Activated naive CD8-positive, alpha-beta T cell treated with anti-CD3 and anti-CD28 coated beads, Interleukin-2, amount 50 U/mL, for 24 hours (primary cell): Measurements from ENCODE around the gene NUDT16L1.
"Not testable (repeated sequence)": the region's sequence is repeated elsewhere in the genome, so short reads cannot be mapped to it uniquely, and the experiment has no call there.

Experiments used
- ATAC-seq: fragments of 150-1000 bp; cut with Tn5 transposase; one replicate; pipeline ENCODE4 v1.10.0; 2021
- DNase-seq: peaks from one replicate; pipeline ENCODE4 v3.0.0; 2021
- H3K27ac Mint-ChIP-seq: one replicate; pipeline ENCODE4 v1.8.0; 2021; ENCODE audit warnings: mild to moderate bottlenecking, mixed read lengths
- H3K27me3 Mint-ChIP-seq: one replicate; pipeline ENCODE4 v1.8.0; 2021; ENCODE audit warnings: mixed read lengths
- H3K36me3 Mint-ChIP-seq: one replicate; pipeline ENCODE4 v1.8.0; 2021; ENCODE audit warnings: low read depth, mixed read lengths
- H3K4me1 Mint-ChIP-seq: one replicate; pipeline ENCODE4 v1.8.0; 2021; ENCODE audit warnings: mixed read lengths
- H3K4me3 Mint-ChIP-seq: one replicate; pipeline ENCODE4 v1.8.0; 2021; ENCODE audit warnings: mild to moderate bottlenecking, moderate library complexity, mixed read lengths
- H3K9me3 Mint-ChIP-seq: one replicate; pipeline ENCODE4 v1.8.0; 2021; ENCODE audit warnings: mixed read lengths

Gene NUDT16L1

DNA sequence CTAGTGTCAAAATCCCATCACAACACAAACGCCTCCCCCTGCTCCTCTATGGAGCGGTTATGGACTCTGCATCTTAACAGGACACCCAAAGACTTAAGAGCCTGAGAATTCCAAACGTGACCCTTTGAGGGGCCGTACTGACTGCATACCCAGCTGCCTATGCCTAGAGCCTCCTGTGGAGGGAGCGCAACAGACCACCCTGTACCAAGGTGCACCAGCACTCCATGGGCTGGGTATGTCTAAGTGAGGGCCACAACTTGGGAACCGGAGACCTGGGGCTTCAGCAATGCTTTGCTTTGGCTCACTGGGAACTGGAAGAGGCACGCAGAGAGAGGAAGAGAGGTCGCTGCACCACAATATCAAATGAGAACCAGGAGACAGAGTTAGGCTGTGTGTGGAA, 35.3 kb downstream of the NUDT16L1 start:
- Mint-ChIP-seq H3K27me3 (no peaks in the 10 kb centered on the region), H3K4me3 (no peak overlapping the region), H3K4me1 (peaks cover 9% of the 10 kb centered on the region), H3K27ac (no peak overlapping the region), H3K9me3 (no peaks in the 10 kb centered on the region), H3K36me3 (peaks cover 15% of the 10 kb centered on the region)
- no peak for ATAC-seq
- DNase-seq: no peak

DNA sequence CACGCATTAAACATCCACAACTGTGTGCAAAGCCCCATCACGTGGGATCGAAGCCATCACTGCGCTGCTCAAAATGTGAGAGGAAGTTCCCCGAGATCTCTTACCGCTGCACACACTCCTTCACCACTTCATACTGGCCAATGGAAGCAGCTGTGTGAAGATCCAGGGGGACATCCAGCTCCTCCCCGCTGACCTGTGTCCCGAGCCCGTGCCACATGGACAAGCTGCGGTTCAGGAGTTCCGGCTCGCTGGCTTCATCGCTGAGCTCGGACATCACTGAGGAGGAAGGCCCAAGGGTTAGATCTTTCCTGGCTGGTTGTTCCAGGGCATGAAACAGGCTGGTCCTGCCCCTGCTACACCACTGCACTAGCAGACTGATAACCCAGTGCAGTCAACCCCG, 36.5 kb downstream of the NUDT16L1 start:
- Mint-ChIP-seq H3K4me3 (no peak overlapping the region), H3K27ac (no peak overlapping the region)
- no peak for ATAC-seq

DNA sequence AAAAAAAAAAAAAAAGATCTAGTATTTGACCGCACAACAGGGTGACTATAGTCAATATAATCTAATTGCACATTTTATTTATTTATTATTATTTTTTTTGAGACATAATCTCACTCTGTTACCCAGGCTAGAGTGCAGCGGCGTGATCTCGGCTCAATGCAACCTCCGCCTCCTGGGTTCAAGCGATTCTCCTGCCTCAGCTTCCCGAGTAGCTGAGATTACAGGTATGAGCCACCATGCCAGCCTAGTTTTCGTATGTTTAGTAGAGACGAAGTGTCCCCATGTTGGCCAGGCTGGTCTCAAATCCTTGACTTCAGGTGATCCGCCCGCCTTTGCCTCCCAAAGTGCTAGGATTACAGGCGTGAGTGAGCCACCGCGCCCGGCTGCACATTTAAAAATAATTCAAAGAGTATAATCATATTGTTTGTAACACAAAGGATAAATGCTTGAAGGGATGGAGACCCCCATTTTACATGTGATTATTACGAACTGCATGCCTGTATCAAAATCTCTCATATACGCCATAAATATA, 39.9 kb downstream of the NUDT16L1 start:
- Mint-ChIP-seq H3K36me3 (peaks cover 9% of the 10 kb centered on the region), H3K27me3 (no peaks in the 10 kb centered on the region), H3K4me3 (peak overlapping the region; percentile 87), H3K4me1 (peaks cover 22% of the 10 kb centered on the region), H3K27ac (peak overlapping the region; percentile 69), H3K9me3 (no peaks in the 10 kb centered on the region)
- ATAC-seq (no peak), DNase-seq (no peak)

More for the DNA sequence above, 36.5 kb downstream of the NUDT16L1 start:
- no peaks in the 10 kb centered on the region for H3K9me3 Mint-ChIP-seq
- H3K4me1 Mint-ChIP-seq: peaks cover 16% of the 10 kb centered on the region
- peaks cover 15% of the 10 kb centered on the region for H3K36me3 Mint-ChIP-seq
- H3K27me3 Mint-ChIP-seq: no peaks in the 10 kb centered on the region
- DNase-seq: no peak

DNA sequence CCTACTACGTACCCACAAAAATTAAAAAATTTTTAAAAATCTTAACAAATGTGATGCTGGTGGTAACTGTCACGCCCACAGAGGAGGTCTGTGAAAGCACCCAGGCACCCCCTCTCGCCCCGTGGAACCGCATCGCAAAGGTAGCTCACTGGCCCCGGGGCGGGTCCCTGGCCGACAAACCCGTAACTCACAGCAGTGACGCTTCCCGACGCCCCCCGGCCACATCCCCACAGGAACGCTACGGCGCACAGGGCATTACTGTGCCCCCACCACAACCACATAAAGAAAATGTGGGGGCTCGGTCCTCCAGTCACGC, 40.3 kb downstream of the NUDT16L1 start:
- ATAC-seq (peak; percentile 2), DNase-seq (peak; percentile 40)
- H3K36me3 Mint-ChIP-seq: peaks cover 6% of the 10 kb centered on the region
- no peaks in the 10 kb centered on the region for H3K9me3 Mint-ChIP-seq
- peak overlapping the region; percentile 69 for H3K27ac Mint-ChIP-seq
- H3K4me3 Mint-ChIP-seq: peak overlapping the region; percentile 87
- peaks cover 22% of the 10 kb centered on the region for H3K4me1 Mint-ChIP-seq
- H3K27me3 Mint-ChIP-seq: no peaks in the 10 kb centered on the region

DNA sequence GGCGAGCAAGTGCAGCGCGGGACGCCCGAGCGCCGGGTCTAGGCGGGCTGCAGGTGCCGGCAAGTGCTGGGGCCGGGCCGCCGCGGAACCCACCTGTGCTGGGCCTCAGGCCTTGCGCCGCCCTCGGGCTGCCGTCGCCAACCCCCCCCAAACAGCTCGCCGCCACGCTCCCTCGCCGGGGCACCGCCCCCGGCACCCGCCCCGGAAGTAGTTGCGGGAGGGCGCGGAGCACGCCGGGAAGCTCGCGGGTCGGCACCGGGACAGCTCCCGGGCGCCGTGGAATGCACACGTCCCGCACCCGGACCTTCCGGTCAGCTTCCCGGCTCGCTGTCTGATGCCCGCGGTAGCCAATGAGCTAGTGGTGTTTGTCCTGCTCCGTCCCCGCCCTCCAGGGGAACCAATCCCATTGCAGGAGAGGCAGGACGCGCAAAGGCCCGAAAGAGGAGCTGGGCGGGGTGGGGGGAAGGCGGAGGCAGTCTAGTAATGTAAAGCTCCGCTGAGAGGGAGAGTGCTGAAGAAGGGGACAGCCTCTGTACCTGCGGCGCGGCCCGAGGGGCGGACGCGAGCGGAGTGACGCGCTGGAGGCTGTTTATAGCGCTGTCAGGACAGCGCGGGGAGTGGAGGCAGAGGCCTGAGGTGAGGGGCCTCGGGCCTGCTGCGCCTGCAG, 40.8 kb downstream of the NUDT16L1 start, which contains the start of the genes ANKS3 and DNAAF8:
TSS of gene ANKS3 (minus strand) at position 209 of the 667 bp plus-strand sequence. CDS start 4,122 bp downstream, outside the sequence.
TSS of gene DNAAF8 (plus strand) at position 475 of the 667 bp plus-strand sequence. CDS start 1,978 bp downstream, outside the sequence.
- H3K36me3 Mint-ChIP-seq: peaks cover 5% of the 10 kb centered on the region
- DNase-seq: peak; percentile 83
- no peaks in the 10 kb centered on the region for H3K27me3 Mint-ChIP-seq
- H3K4me3 Mint-ChIP-seq: peak within 1 kb of the TSS; percentile 87
- H3K4me1 Mint-ChIP-seq: peaks cover 22% of the 10 kb centered on the region
- ATAC-seq: peak; percentile 82
- H3K9me3 Mint-ChIP-seq: no peaks in the 10 kb centered on the region
- H3K27ac Mint-ChIP-seq: peak within 1 kb of the TSS; percentile 79

DNA sequence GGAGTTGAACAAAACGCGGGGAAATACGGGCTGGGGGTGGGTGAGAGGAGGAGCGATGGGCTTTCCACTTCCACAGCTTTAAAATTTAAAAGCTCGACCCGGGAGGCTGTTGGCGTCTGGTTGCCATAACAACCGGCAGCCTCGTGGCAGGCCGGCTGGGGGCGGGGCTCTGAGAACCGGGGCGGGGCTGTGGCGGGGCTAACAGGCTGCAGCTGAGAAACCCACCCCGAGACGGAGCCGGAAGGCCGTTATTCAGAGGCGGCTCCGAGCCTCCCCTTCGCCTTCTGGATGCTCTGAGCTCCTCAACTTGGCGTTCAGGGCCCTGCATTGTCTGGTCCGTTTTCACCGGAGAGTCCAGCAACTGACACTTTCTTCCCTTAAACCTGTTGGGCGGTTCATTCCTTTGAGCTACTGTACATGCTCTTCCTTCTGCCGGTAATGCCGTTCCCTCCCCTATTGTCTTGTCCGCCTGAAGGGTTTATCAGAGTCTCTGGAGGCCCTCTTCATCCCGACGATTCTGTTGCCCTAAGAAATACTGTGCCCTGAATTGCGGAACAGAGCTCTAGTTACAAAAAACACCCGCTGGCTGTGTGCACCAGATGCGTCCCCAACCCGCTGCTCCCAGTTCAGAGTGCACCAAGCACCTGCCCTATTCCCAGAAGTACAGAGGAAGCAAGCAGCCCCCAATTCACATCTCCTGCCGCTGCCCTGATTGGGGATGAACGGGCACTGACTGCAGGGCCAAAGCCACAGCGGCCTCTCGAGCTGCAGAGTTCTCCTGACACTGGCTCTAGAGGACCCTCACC, 41.6 kb downstream of the NUDT16L1 start:
- H3K4me3 Mint-ChIP-seq: peak overlapping the region; percentile 87
- no peaks in the 10 kb centered on the region for H3K9me3 Mint-ChIP-seq
- peaks cover 3% of the 10 kb centered on the region for H3K36me3 Mint-ChIP-seq
- H3K27me3 Mint-ChIP-seq: no peaks in the 10 kb centered on the region
- peaks cover 22% of the 10 kb centered on the region for H3K4me1 Mint-ChIP-seq
- peak overlapping the region; percentile 79 for H3K27ac Mint-ChIP-seq
- DNase-seq (peak; percentile 94), ATAC-seq (peak; percentile 82)

DNA sequence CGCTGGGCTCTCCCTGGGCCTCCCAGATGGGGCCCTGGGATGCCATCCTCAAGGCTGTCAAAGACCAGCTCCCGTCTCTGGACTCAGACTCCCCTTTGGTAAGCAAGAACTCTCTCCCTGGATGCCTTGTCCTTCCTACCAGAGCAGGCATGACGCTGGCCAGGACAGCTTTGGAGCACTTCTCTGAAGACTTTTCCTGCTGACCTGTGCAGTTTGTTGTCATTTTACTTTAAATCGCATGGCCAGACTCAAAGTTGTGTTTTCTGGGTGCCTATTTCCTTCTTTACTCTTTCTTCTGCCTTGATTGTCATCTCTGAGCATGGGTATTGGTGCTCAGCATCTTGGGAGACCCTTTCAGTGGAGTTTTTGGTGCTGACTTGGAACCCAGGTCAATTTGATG, 43.2 kb downstream of the NUDT16L1 start:
- no peaks in the 10 kb centered on the region for H3K27me3 Mint-ChIP-seq
- ATAC-seq (no peak), DNase-seq (no peak)
- H3K9me3 Mint-ChIP-seq: no peaks in the 10 kb centered on the region
- no peaks in the 10 kb centered on the region for H3K36me3 Mint-ChIP-seq
- no peak overlapping the region for H3K27ac Mint-ChIP-seq
- no peak overlapping the region for H3K4me3 Mint-ChIP-seq
- H3K4me1 Mint-ChIP-seq: peaks cover 22% of the 10 kb centered on the region

DNA sequence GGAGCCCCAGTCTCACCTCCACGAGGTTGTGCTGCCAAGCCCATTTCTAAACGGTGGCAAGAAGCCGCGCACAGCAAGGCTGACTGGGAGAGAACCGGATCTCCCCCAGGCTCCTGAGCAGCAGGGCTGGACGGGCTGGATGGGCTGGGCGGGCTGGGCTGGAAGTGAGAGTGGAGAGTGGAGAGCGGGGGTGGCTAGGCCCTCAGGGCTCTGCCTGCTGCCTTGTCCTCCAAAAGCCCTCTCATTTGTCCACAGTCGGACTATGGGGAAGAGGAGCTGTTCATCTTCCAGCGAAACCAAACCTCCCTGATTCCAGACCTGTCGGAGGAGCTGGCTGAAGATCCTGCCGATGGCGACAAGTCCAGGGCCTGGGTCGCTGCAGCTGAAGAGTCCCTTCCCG, 44.2 kb downstream of the NUDT16L1 start:
- H3K4me3 Mint-ChIP-seq: no peak overlapping the region
- no peak for DNase-seq
- no peak for ATAC-seq
- no peaks in the 10 kb centered on the region for H3K36me3 Mint-ChIP-seq
- H3K9me3 Mint-ChIP-seq: no peaks in the 10 kb centered on the region
- no peaks in the 10 kb centered on the region for H3K27me3 Mint-ChIP-seq
- no peak overlapping the region for H3K27ac Mint-ChIP-seq
- H3K4me1 Mint-ChIP-seq: peaks cover 22% of the 10 kb centered on the region

DNA sequence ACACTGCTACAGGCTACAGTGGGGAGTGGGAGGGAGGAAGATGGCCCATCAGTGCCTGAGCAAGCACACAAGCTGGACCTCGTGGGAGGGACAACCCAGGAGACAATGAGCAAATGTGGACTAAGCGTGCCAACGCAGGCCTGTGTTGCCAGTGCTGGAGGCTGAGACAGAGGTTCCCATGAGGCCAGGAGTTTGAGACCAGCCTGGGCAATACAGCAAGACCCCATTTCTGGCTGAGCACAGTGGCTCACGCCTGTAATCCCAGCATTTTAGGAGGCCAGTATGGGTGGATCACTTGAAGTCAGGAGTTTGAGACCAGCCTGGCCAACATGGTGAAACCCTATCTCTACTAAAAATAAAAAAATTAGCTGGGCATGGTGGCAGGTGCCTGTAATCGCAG, 45.0 kb downstream of the NUDT16L1 start:
- not testable (repeated sequence) for H3K4me3 Mint-ChIP-seq, ATAC-seq, H3K27me3 Mint-ChIP-seq

DNA sequence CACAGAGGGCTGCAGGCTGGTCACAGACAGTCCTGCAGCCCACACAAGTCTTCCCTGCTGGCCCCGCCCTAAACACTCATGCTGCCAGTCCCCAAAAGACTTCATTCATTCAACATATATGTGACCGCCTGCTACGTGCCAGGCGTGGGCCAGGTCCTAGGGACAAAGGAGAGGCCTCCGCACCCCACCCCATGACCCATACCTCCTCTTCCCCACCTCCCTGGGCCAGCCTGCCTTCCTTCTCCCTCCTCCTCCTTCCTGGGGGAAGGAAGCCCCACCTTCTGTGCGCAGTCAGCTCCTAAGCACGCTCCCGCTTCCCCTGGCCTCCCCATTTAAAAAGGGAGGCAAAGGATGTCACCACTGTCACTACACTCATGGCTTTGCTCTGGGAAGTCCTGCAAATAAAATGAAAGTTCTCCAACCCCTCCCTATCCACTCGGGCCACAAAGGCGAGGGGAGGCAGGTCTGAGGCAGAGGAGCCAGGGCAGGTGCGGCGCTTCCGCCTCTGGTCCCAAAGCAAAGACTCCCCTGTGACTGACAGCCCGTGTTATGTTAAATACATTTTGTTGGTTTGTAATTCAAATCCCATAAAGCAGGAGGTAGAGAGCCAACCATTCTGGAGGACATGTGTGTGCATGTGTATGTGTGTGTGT, 50.0 kb downstream of the NUDT16L1 start:
- Mint-ChIP-seq H3K4me3 (no peak overlapping the region), H3K36me3 (no peaks in the 10 kb centered on the region), H3K27me3 (no peaks in the 10 kb centered on the region), H3K27ac (no peak overlapping the region), H3K4me1 (peaks cover 17% of the 10 kb centered on the region), H3K9me3 (no peaks in the 10 kb centered on the region)
- ATAC-seq (no peak), DNase-seq (no peak)

More for the DNA sequence above, 45.0 kb downstream of the NUDT16L1 start:
- not testable (repeated sequence) for H3K9me3 Mint-ChIP-seq, DNase-seq, H3K27ac Mint-ChIP-seq, H3K36me3 Mint-ChIP-seq
- H3K4me1 Mint-ChIP-seq: peaks cover 18% of the 10 kb centered on the region

DNA sequence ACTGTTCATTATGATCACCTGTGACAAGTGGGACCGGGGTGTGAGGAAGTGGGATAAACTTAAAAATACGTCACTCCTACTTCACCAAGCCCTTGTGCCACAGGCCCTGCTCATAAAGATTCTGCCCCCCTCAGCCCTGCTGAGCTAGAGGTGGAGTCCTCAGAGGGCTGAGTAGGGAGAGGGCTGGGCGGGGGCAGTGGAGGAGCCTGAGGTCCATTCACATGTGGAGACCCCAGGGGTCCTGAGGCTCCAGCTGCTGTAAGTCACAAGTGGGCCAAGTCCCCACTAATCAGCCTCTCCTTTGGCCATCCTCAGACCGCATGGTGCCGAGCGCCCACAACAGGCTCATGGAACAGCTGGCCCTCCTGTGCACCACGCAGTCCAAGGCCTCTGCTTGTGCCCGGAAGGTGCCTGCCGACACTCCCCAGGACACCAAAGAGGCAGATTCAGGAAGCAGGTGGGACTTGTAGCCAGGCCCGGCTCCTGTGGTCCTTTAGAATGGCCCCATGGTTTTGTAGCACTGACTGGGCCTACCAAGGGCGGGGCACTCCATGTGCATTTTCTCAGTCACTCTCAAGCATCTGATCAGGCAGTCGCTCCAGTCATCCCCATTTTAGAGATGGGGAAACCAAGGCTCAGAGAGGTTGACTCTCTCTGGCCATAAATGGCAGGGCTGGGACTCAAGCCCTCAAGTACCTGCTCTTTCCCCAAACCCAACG, 51.4 kb downstream of the NUDT16L1 start:
- Mint-ChIP-seq H3K4me3 (no peak overlapping the region), H3K4me1 (peaks cover 20% of the 10 kb centered on the region), H3K27ac (no peak overlapping the region), H3K9me3 (no peaks in the 10 kb centered on the region), H3K27me3 (no peaks in the 10 kb centered on the region), H3K36me3 (no peaks in the 10 kb centered on the region)
- no peak for DNase-seq
- no peak for ATAC-seq

DNA sequence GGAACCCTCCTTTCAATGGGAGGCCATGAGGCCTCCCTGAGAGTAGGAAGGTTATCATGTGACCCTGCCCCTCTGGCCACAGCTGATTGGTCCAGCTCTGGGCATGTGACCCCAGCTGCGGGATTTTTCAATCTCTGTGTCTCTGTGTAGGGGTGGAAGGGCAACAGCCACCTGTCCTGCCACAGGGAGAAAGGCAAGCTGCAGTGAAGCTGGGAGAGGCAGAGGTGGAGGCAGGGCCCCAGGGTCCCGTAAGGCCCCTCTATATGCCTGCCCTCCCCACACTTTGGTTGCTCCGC, 51.9 kb downstream of the NUDT16L1 start:
- ATAC-seq (no peak), DNase-seq (no peak)
- Mint-ChIP-seq H3K27me3 (no peaks in the 10 kb centered on the region), H3K4me1 (peaks cover 20% of the 10 kb centered on the region), H3K9me3 (no peaks in the 10 kb centered on the region), H3K4me3 (no peak overlapping the region), H3K27ac (no peak overlapping the region), H3K36me3 (no peaks in the 10 kb centered on the region)
